Stimulated activated CD4-positive, alpha-beta T cell treated with anti-CD3 and anti-CD28 coated beads, TNF-alpha, amount 100 ng/mL, for 1 hour (primary cell): ENCODE data around the gene JAKMIP1.

Experiments
- DNase-seq, 3 donors: peaks; one replicate each; pipeline ENCODE4 v3.0.0-alpha.2; 2020; ENCODE audit warnings: low read depth in 3 of 3, low spot score in 1 of 3

JAKMIP1 gene

DNA sequence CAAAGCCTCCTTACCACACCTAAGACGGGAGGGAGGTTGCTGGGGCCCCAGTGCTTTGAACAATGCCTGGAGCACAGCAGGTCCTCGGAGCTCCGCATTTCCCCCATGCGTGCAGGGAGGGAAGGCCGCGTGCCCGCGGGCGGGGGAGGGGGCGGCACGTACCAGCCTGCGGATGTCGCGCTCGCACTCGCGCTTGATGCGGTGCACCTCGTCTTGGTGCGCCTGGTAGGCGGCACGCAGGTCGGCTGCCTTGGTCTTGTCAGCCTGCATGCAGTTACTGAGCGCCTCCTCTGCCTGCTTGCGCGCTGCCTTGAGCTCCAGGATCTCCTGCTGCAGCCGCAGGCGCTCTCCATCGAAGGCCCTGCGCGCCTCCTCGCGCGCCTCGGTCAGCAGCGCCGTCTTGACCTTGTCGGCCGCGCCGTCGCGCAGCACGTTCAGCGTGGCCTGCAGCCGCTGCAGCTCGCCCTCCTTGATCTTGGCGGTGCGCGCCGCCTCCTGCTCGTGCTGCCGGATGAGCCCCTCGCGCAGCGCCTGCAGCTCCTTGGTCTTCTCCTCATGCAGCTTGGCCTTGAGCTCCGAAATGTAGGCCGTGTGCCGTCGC lies 94.9 kb downstream of the JAKMIP1 start:
- no peak for DNase-seq

- no peak for DNase-seq
Measured at GRCh38 chr4:6104541-6105130, 95.7 kb downstream of the JAKMIP1 start.

DNA sequence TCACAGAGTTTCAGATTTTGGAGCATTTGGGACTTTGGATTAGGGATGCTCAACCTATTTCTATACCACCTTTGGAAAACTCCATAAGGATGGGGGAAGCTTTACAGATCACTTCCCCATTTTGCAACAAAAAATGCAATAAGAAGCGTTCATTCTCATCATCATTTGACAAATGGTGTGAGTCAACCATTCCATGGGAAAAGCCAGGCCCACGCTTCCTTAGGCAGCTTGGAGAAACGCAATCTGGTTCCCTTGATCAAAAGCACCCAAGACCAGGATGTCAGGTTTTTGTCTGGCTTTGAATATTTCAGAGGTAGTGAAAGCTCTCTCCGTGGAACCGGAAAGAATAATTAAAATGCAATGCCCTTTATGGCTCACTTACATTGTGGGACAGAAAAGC lies 102.8 kb downstream of the JAKMIP1 start:
- DNase-seq: no peak

GRCh38 chr4:6095897-6096296 lies 104.5 kb downstream of the JAKMIP1 start:
- no peak for DNase-seq

GRCh38 chr4:6095023-6095752 lies 105.2 kb downstream of the JAKMIP1 start:
- no peak for DNase-seq

DNA sequence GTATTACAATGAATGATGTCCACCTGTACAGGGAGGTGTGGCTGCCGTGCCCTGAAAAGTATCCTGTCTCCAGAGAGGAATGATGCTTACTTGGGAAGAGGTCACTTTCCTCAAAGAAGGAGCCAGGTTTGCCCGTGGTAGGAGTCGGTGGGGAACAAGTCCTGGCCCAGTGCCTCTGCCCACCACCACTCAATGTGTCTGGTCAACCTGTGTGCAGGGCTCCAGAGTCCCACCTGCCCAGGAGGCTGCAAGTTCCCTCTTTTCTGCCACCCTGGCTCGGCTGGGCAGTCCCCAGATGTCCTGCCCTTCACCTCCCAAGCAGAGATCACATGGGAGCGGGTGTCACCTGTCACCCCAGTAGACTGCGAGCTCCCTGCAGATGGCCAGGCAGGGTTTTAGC lies 106.7 kb downstream of the JAKMIP1 start:
- DNase-seq: no peak

GRCh38 chr4:6092971-6093370 lies 107.4 kb downstream of the JAKMIP1 start:
- DNase-seq: no peak

- no peak for DNase-seq
Measured at GRCh38 chr4:6092131-6092530, 108.2 kb downstream of the JAKMIP1 start.

- no peak for DNase-seq
Measured at GRCh38 chr4:6090931-6091330, 109.4 kb downstream of the JAKMIP1 start.

DNA sequence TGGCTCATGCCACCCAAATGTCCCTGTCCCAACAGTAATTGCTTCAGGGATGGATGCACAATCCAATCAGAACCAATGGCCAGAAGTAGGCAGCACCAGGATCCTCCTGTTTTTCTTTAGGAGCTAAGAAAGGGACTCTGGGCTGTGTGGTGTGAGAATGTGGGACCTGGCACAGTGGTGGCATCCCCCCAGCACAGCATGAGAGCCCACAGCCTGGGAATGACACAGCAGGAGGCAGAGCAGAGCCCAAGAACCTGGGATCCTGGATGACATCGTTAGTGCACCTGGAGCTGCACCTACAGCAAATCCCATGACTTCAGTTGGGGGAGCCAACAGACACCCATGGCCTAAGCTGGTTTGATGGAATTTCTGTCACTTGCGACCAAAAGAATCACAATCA lies 111.4 kb downstream of the JAKMIP1 start:
- DNase-seq: no peak

DNA sequence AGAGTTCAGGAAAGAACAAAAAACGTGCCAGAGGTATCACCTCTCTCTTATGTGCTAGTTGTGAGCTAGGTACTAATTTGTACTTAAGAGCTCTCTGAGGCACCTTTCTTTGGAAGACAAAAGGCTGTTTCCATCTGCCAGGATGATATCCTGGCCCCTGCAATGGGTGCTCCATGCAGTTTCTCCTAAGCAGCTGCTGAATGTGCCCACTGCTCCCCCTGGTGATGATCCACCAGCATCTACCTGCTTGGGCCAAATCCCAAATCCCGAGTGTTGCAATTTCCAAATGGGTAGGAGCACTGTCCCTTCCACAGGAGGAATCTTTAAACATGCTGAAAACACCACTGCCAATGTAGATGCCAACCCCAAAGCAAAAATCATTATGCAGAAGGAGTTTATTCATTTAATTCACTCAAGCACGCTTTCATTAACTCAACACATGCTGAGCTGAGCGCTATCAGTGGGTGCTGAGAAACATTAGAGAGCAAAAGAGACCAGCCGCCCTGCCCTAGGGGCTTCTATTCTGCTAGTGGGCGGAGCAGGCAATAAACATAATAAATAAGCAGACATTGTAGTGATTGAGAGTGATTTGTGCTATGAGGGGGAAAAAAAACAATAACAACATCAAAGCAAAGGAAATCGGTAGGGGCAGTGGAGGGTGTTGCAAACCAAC lies 112.5 kb downstream of the JAKMIP1 start:
- DNase-seq: no peak

DNA sequence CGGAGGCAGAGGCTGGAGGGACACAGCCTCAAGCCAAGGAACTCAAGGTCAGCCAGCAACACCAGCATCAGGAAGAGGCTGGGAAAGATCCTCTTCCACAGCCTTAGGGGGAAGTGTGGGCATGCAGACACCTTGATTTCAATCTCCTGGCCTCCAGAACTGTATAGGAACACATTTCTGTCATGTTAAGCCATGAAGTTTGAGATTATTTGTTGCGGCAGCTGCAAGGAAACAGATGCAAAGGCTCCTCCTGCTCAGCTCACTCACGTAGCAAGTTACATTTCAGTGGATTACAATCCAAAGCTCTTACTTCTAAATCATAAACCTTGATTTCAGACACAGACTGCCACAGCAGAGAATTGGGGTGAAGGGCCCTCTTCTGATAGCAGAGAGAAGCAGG lies 113.5 kb downstream of the JAKMIP1 start:
- no peak for DNase-seq

DNA sequence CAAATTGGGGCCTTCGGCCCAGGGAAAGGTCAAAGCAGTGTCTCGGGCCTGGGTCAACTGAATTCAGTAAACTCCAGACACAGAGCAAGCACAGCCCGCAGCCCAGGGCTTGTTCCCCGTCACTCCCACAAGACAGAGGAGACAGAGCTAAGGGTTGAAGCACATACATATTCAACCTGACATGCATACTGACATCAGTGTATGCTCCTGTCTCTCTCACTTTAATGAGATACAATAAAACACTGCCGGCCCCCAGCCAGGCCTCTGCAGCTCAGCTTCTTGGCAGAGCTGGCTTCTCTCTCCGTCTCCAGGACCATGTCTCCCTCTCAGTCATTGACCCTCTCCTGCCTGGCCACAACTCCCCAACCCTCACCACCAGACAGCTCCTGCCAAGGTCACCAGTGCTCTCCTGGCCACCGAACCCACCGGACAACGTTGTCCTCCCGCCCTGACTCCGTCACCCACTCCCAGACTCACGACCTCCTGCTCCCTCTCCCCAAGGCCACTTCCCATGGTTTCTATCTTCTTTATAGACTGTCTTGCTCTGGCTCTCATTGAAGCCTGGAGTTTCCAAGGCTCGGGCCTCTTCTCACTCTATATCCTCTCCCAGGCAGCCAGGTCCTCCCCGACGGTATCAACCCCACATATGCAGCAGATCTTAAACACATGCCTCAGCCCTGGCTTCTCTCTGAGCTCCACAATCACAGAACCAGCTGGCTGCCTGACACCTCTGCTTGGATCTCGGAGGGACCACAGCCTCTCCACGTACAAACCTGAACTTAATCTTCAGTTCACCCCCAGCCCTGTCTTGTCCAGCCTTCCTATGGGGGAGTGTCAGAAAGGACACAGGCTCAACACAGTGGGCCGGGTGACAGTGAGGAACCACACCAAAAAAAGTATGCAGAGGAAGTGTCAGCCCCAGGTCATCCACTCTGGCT lies 114.4 kb downstream of the JAKMIP1 start:
- DNase-seq: no peak

DNA sequence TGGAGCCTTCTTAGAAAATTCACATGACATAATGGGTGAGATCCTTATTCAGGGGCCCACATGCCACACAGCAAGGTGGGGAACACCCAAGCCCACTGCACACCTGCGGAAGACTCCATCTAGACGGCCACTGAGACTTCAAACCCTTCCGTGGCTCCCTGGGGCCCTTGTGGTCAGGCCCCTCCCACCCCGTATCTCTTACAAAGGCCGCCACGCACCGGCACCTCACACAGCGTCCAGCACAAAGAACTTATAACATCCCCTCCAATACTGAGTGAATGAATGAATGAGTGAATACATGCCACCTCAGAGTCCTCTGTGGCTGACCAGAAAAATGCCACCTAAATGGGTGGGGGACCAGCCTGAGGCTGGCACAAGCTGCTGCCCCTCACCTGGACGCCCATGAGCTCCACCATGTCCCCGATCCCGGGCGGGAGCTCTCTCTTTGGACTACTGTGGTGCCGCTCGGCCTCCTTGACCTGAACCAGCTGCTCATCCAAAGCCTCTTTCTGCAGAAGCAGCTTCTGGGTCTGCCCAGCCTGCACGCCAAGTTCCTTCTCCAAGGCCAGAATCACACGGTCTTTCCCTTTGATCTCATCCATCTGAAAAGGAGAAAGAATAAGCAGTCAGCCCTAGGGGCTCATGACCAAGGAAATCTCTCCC lies 115.2 kb downstream of the JAKMIP1 start:
- no peak for DNase-seq

DNA sequence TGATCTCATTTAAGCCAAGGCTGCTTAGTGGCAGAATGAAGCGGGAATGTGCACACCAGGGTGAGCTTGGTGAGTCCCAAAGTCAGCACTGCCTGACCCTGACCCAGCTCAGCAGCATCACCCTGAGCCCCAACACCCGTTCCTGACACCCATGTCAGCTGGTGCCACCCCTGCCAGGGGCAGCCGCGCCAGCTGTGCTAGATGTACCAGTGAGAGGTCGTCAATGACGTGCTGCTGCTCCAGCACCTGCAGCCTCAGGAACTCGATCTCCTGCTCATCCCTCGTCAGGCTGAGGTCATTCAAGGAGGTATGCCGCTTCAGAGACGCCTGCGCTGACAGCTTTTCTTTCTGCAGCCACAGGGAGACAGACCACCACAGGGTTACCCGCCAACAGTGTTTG lies 120.4 kb downstream of the JAKMIP1 start:
- no peak for DNase-seq

DNA sequence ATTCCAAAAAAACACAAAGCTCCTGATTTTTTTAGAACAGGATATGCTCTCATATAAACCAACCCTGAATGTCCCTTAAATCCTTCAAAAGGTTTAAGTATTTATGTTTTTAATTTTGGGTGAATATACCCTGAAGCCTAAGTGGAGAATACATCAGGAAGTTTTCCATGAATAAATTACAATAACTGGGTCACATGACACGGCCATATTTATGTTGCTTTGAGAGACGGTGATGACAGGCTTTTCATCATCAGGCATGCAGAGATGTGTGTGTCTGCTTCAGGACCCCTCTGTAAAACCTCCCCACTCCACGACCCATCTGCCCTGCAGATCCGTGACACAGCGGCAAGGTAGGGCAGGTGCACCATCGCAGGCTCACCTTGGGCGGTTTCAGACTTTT lies 121.8 kb downstream of the JAKMIP1 start:
- DNase-seq: no peak

DNA sequence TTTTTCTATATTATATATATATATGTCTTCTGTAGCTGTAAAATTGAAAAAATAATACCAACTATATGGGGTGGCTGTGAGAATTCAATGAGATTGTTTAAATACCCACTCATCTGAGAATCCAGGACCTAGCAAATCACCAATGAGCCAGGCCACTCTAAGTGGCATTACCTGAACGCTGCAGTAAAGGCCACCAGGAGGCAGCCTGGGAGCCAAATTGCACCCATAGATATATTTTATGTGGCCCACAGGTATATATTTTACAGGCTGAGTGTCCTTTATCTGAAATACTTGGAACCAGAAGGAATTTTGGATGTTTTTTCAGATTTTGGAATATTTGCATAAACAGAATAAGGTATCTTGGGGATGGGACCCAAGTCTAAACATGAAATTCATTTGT lies 124.0 kb downstream of the JAKMIP1 start:
- no peak for DNase-seq

DNA sequence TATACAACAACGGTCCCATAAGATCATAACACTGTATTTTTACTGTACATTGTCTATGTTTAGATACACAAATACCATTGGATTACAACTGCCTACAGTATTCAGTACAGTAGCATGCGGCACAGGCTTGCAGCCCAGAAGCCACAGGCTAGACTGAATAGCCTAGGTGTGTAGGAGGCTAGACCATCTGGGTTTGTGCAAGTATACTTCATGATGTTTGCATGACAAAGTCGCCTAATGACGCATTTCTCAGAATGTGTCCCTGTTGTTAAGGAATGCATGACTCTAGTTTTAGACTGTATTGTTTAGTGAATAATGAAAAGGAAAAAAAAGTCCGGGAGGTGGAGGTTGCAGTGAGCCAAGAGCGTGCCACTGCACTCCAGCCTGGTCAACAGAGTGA lies 125.6 kb downstream of the JAKMIP1 start:
- DNase-seq: no peak

- no peak for DNase-seq
Measured at GRCh38 chr4:6071959-6072720, 128.2 kb downstream of the JAKMIP1 start.
